T-helper 9 cell (primary cell): Measurements from ENCODE around the gene BUB1.
"Not testable (repeated sequence)": the region's sequence is repeated elsewhere in the genome, so short reads cannot be mapped to it uniquely, and the experiment has no call there.

Source experiments
- DNase-seq: peaks from one replicate; pipeline ENCODE4 v3.0.0-alpha.2; 2020

Gene BUB1

GRCh38 chr2:110589677-110590330, 88.1 kb downstream of the BUB1 start:
- DNase-seq = not testable (repeated sequence)

GRCh38 chr2:110588520-110588919, 89.3 kb downstream of the BUB1 start:
- not testable (repeated sequence) for DNase-seq
